Nephron (organoid): ENCODE measurements around the gene ITGB7.
A peak's percentile ranks its signal among the peaks of the same experiment; 100 is the strongest.

Experiments used
- H3K27ac Mint-ChIP-seq, 3 experiments: 2 replicates each; pipeline ENCODE4 v1.8.0; 2020; ENCODE audit warnings: mixed read lengths in 3 of 3, mild to moderate bottlenecking in 2 of 3, moderate library complexity in 1 of 3
- H3K27me3 Mint-ChIP-seq: 2 replicates; pipeline ENCODE4 v1.8.0; 2021; ENCODE audit warnings: low read depth, mild to moderate bottlenecking, moderate library complexity, mixed read lengths
- H3K36me3 Mint-ChIP-seq: 2 replicates; pipeline ENCODE4 v1.8.0; 2020; ENCODE audit warnings: low read depth, mixed read lengths
- H3K4me1 Mint-ChIP-seq: 2 replicates; pipeline ENCODE4 v1.8.0; 2020; ENCODE audit warnings: mixed read lengths
- H3K4me3 Mint-ChIP-seq, 3 experiments: 2 replicates each; pipeline ENCODE4 v1.8.0; 2020; ENCODE audit warnings: mild to moderate bottlenecking in 3 of 3, mixed read lengths in 3 of 3, moderate library complexity in 2 of 3
- H3K9me3 Mint-ChIP-seq: 2 replicates; pipeline ENCODE4 v1.8.0; 2020; ENCODE audit warnings: mixed read lengths
- CTCF ChIP-seq, 3 experiments: fragments of 200-600 bp; sonication (generic); IDR thresholded peaks; one replicate each; pipeline ENCODE4 v1.5.0; 2021; ENCODE audit warnings: antibody characterized with exemption in 3 of 3; ENCODE audit not compliant: unreplicated experiment in 3 of 3

ITGB7 gene

GRCh38 chr12:53227836-53228235 is 20.8 kb upstream of the ITGB7 start:
- Mint-ChIP-seq H3K27ac (peak overlapping the region in 1 of 3 experiments; percentile 30), H3K27me3 (peaks cover 10% of the 10 kb centered on the region), H3K4me1 (peaks cover 53% of the 10 kb centered on the region), H3K4me3 (no peak overlapping the region), H3K36me3 (peaks cover 4% of the 10 kb centered on the region), H3K9me3 (no peaks in the 10 kb centered on the region)
- TF ChIP-seq CTCF (IDR thresholded peaks at IDR 0.05; ENCODE audit: unreplicated experiment in 3 of 3) = no peak

GRCh38 chr12:53227341-53227740 is 20.3 kb upstream of the ITGB7 start:
- H3K4me3 Mint-ChIP-seq = no peak overlapping the region

GRCh38 chr12:53226815-53227214 is 19.8 kb upstream of the ITGB7 start:
- Mint-ChIP-seq H3K27me3 (peaks cover 8% of the 10 kb centered on the region), H3K36me3 (peaks cover 4% of the 10 kb centered on the region), H3K4me1 (peaks cover 58% of the 10 kb centered on the region), H3K27ac (peak overlapping the region; percentile 31 to 77 (median 41)), H3K9me3 (no peaks in the 10 kb centered on the region), H3K4me3 (no peak overlapping the region)
- no peak for TF ChIP-seq CTCF (IDR thresholded peaks at IDR 0.05; ENCODE audit: unreplicated experiment in 3 of 3)

More at GRCh38 chr12:53227341-53227740, 20.3 kb upstream of the ITGB7 start:
- H3K4me1 Mint-ChIP-seq = peaks cover 53% of the 10 kb centered on the region
- no peaks in the 10 kb centered on the region for H3K9me3 Mint-ChIP-seq
- peaks cover 8% of the 10 kb centered on the region for H3K27me3 Mint-ChIP-seq
- H3K27ac Mint-ChIP-seq = peak overlapping the region; percentile 31 to 77 (median 41)
- peaks cover 4% of the 10 kb centered on the region for H3K36me3 Mint-ChIP-seq
- TF ChIP-seq CTCF (IDR thresholded peaks at IDR 0.05; ENCODE audit: unreplicated experiment in 3 of 3) = no peak

- Mint-ChIP-seq H3K36me3 (peaks cover 4% of the 10 kb centered on the region), H3K4me1 (peaks cover 51% of the 10 kb centered on the region), H3K27ac (peak overlapping the region; percentile 87 to 98 (median 97)), H3K9me3 (no peaks in the 10 kb centered on the region), H3K27me3 (peaks cover 8% of the 10 kb centered on the region), H3K4me3 (peak overlapping the region; percentile 61 to 82 (median 68))
- TF ChIP-seq CTCF (IDR thresholded peaks at IDR 0.05; ENCODE audit: unreplicated experiment in 3 of 3) = no peak
These were observed 18.8 kb upstream of the ITGB7 start for GRCh38 chr12:53225635-53226424.

- Mint-ChIP-seq H3K4me1 (peaks cover 50% of the 10 kb centered on the region), H3K27ac (peak overlapping the region; percentile 87 to 98 (median 97))
These were observed 18.0 kb upstream of the ITGB7 start for GRCh38 chr12:53224897-53225634.

More at GRCh38 chr12:53224897-53225634, 18.0 kb upstream of the ITGB7 start:
- Mint-ChIP-seq H3K4me3 (peak overlapping the region; percentile 61 to 82 (median 68)), H3K36me3 (peaks cover 4% of the 10 kb centered on the region), H3K27me3 (peaks cover 8% of the 10 kb centered on the region), H3K9me3 (no peaks in the 10 kb centered on the region)
- TF ChIP-seq CTCF (IDR thresholded peaks at IDR 0.05; ENCODE audit: unreplicated experiment in 3 of 3) = no peak
